ENCODE data around the gene PCSK4.

Gene PCSK4

GRCh38 chr19:1470055-1470304 lies 20.2 kb downstream of the PCSK4 start:
- DNase-seq (ENCODE audit: low spot score) = no peak

- no peak for DNase-seq (ENCODE audit: low spot score)
Observed at GRCh38 chr19:1469255-1470054, 20.7 kb downstream of the PCSK4 start.

DNA sequence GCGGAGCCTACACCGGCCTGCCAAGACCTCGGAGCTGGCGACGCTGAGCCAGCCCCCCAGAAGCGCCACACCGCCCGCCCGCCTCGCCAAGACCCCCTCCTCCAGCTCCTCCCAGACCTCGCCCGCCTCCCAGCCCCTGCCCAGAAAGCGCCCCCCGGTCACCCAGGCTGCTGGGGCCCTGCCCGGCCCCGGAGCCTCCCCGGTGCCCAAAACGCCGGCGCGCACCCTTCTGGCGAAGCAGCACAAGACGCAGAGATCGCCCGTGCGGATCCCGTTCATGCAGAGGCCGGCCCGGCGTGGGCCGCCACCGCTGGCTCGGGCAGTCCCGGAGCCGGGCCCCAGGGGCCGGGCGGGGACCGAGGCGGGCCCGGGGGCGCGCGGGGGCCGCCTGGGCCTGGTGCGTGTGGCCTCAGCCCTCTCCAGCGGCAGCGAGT lies 21.3 kb downstream of the PCSK4 start:
- no peak for DNase-seq (ENCODE audit: low spot score)

DNA sequence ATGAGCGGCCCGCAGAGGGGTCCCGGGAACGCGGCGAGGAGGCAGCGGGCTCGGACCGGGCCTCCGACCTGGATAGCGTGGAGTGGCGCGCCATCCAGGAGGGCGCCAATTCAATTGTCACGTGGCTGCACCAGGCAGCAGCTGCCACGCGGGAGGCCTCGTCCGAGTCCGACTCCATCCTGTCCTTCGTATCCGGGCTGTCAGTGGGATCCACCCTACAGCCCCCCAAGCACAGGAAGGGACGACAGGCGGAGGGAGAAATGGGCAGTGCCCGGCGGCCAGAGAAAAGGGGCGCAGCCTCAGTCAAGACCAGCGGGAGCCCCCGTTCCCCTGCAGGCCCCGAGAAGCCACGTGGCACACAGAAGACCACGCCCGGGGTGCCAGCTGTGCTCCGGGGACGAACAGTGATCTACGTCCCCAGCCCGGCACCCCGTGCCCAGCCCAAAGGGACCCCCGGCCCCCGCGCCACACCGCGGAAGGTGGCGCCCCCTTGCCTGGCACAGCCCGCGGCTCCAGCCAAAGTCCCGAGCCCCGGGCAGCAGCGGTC lies 21.8 kb downstream of the PCSK4 start:
- no peak for DNase-seq (ENCODE audit: low spot score)

DNA sequence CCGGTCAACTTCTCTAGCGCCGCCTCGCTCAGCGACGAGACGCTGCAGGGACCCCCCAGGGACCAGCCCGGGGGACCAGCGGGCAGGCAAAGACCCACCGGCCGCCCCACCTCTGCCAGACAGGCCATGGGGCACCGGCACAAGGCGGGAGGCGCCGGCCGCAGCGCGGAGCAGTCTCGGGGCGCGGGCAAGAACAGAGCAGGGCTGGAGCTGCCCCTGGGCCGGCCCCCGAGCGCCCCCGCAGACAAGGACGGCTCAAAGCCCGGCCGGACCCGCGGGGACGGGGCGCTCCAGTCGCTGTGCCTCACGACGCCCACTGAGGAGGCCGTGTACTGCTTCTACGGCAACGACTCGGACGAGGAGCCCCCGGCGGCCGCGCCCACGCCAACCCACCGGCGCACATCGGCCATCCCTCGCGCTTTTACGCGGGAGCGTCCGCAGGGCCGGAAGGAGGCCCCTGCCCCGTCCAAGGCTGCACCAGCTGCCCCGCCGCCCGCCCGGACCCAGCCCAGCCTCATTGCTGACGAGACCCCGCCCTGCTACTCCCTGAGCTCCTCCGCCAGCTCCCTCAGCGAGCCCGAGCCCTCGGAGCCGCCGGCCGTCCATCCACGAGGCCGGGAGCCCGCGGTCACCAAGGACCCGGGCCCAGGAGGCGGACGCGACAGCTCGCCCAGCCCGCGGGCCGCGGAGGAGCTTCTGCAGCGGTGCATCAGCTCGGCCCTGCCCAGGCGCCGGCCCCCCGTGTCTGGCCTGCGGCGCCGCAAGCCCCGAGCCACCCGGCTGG lies 22.5 kb downstream of the PCSK4 start:
- DNase-seq (ENCODE audit: low spot score) = no peak

- no peak for DNase-seq (ENCODE audit: low spot score)
Observed at GRCh38 chr19:1467215-1467489, 23.0 kb downstream of the PCSK4 start.

DNA sequence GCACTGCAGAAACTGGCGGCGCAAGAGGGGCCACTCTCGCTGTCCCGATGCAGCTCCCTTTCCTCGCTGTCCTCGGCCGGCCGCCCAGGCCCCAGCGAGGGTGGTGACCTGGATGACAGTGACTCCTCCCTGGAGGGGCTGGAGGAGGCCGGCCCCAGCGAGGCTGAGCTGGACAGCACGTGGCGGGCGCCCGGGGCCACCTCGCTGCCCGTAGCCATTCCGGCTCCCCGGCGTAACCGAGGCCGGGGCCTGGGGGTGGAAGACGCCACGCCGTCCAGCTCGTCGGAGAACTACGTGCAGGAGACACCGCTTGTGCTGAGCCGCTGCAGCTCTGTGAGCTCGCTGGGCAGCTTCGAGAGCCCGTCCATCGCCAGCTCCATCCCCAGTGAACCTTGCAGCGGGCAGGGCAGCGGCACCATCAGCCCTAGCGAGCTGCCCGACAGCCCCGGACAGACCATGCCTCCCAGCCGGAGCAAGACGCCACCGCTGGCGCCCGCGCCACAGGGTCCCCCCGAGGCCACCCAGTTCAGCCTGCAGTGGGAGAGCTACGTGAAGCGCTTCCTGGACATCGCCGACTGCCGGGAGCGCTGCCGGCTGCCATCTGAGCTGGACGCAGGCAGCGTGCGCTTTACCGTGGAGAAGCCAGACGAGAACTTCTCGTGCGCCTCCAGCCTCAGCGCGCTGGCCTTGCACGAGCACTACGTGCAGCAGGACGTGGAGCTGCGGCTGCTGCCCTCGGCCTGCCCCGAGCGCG lies 23.5 kb downstream of the PCSK4 start:
- no peak for DNase-seq (ENCODE audit: low spot score)

- no peak for DNase-seq (ENCODE audit: low spot score)
Observed at GRCh38 chr19:1466018-1466460, 24.1 kb downstream of the PCSK4 start.

- DNase-seq (ENCODE audit: low spot score) = no peak
Observed at GRCh38 chr19:1465191-1466016, 24.7 kb downstream of the PCSK4 start.

GRCh38 chr19:1461862-1462261 lies 28.3 kb downstream of the PCSK4 start:
- no peak for DNase-seq (ENCODE audit: low spot score)

DNA sequence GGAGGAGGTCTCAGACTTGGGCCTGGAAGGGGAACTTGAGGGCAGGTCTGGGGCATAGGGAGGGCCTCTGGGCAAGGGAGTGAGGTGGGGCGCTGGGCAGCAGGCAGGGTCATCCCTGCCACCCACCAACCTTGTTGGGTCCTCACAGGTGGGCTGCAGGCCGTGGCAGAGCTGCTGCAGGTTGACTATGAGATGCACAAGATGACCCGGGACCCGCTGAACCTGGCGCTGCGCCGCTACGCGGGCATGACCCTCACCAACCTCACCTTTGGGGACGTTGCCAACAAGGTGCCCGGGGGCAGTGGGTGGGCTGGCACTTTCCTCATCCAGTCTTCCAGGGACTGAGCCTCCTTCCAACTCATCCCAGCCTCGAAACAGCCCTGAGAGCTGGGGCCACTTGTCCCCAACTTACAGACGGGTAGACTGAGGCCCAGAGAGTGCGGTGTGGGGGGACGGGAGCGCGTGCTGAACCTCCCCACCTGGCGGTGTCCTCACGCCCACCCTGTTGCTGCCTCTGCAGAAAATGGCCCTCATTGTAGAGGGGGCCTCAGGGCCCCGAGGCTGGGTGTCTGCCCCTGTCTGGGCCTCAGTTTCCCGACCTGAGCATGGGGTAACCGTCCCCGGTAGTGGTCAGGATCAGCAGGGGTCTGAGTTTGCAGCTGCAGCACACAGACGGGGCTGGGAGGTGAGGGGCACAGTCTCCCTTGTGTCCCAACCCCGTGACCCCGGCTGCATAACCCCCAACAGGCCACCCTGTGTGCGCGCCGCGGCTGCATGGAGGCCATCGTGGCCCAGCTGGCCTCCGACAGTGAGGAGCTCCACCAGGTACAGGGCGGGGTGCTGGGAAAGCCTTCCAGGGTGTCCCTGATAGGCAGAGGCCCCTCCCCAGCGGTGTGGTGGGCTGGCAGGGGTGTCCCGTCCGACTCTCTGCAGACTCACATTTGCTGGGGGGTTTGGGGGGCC lies 29.8 kb downstream of the PCSK4 start:
- no peak for DNase-seq (ENCODE audit: low spot score)

- no peak for DNase-seq (ENCODE audit: low spot score)
Observed at GRCh38 chr19:1459479-1459878, 30.7 kb downstream of the PCSK4 start.

DNA sequence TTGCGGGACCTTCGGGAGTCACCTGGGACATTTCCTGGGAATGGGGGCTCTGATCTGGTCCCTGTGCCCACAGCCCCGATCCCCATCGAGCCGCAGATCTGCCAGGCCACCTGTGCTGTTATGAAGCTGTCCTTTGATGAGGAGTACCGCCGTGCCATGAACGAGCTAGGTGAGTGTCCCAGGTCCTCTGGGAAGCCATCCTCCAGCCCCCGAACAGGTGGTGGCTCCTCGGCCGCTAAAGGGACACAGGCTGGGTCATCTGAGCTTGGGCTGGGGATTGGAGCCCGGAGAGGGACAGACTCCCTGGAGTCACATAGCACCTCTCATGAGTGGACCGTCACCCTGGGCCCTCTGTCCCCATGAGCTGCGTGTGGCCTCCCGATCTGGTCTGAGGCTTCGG lies 32.3 kb downstream of the PCSK4 start:
- no peak for DNase-seq (ENCODE audit: low spot score)

GRCh38 chr19:1457031-1457739 lies 33.0 kb downstream of the PCSK4 start:
- DNase-seq (ENCODE audit: low spot score) = no peak

- no peak for DNase-seq (ENCODE audit: low spot score)
Observed at GRCh38 chr19:1456121-1456900, 33.8 kb downstream of the PCSK4 start.

GRCh38 chr19:1455336-1456120 lies 34.6 kb downstream of the PCSK4 start:
- DNase-seq (ENCODE audit: low spot score) = peak; percentile 73

DNA sequence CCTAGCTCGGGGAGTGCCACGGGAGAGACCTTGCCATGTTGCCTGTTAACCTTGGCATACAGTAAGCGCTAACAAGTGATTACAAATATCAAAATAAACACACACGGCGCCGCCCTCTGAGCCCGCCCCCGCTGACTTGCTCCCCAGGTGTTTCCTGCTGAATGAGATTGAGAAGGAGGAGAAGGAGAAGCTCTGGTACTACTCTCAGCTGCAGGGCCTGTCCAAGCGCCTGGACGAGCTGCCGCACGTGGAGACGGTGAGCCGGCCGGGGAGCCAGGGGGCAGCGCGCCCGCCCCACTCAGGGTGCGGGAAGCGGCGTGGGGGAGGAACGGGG lies 35.2 kb downstream of the PCSK4 start:
- peak; percentile 46 for DNase-seq (ENCODE audit: low spot score)

DNA sequence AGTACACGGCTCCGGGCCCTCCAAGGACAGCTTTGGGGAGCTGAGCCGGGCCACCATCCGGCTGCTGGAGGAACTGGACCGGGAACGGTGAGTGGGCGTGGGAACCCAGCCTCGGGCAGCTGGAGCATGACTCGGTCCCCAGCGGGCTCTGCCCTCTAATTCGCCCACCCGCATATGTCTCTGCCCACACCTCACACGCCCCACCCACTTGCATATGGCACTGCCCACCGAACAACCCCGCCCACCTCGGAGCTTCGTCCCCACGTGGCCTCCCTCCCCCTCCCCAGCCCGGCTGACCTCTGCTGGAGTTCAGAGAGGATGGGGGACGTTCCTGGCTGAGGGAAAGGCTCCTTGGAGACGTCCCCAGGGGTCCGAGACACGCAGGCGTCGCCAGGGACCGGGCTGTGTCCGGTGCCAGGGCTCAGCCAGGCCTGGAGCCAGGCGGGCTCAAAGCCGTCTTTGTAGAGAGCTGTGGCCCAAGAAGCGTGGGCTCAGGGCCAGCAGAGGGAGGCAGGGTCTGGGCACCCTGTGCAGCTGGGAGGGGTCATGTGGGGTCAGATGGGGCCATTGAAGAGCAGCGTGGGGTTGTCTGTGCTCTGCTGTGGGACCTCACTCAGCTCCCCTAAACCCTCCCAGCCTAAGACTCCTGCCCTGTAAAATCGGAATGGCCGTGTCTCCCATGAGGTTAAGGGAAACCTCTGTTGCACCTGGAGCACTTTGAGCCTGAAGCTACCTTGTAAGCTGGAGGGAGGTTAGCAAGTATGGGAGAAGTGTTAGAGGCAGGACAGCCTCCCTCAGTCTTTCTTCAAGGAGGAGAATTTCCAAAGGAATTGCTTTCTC lies 36.4 kb downstream of the PCSK4 start:
- peak; percentile 56 for DNase-seq (ENCODE audit: low spot score)

Measured in SW480 (cell line).